Cardiac fibroblast (primary cell): ENCODE measurements around the gene MYD88.

ENCODE experiments used
- DNase-seq, 2 donors: peaks; one replicate each; pipeline versions ENCODE4 v3.0.0 to v3.0.0-alpha.2; 2010; ENCODE audit warnings: low read depth in 2 of 2
- H3K4me3 ChIP-seq, 2 donors: replicated peaks in 1 of 2; 1 replicate in 1 of 2; 2 replicates in 1 of 2; pipeline ENCODE4 v1.5.1; 2011; ENCODE audit warnings: low read depth in 2 of 2, low read length in 2 of 2, mild to moderate bottlenecking in 2 of 2, moderate library complexity in 1 of 2
- CTCF ChIP-seq: IDR thresholded peaks from one replicate; pipeline ENCODE4 v1.5.1; 2011; ENCODE audit warnings: low read depth, mild to moderate bottlenecking, low read length, inconsistent platforms

Gene MYD88

GRCh38 chr3:38107911-38108648, 30.4 kb upstream of the MYD88 start:
- TF ChIP-seq CTCF: no peak
- no peak overlapping the region for H3K4me3 ChIP-seq

GRCh38 chr3:38108649-38109579, 29.5 kb upstream of the MYD88 start:
- H3K4me3 ChIP-seq: no peak overlapping the region
- TF ChIP-seq CTCF: no peak

More at GRCh38 chr3:38107911-38108648, 30.4 kb upstream of the MYD88 start:
- no peak for DNase-seq

GRCh38 chr3:38109580-38110313, 28.7 kb upstream of the MYD88 start:
- DNase-seq: no peak
- no peak for TF ChIP-seq CTCF
- no peak overlapping the region for H3K4me3 ChIP-seq

More at GRCh38 chr3:38108649-38109579, 29.5 kb upstream of the MYD88 start:
- DNase-seq: no peak

GRCh38 chr3:38110314-38111050, 28.0 kb upstream of the MYD88 start:
- no peak for TF ChIP-seq CTCF
- no peak overlapping the region for H3K4me3 ChIP-seq
- DNase-seq: no peak

GRCh38 chr3:38111201-38111600, 27.3 kb upstream of the MYD88 start:
- DNase-seq: no peak
- H3K4me3 ChIP-seq: no peak overlapping the region
- TF ChIP-seq CTCF: no peak
